Stimulated activated CD4-positive, alpha-beta T cell treated with anti-CD3 and anti-CD28 coated beads, TNF-alpha, amount 100 ng/mL, for 4 hours (primary cell): ENCODE results near the gene SH2D5.
"Not testable (repeated sequence)": the region's sequence is repeated elsewhere in the genome, so short reads cannot be mapped to it uniquely, and the experiment has no call there.

Experiments used
- DNase-seq, 3 experiments: peaks; one replicate each; pipeline ENCODE4 v3.0.0-alpha.2; 2020; ENCODE audit warnings: low read depth in 3 of 3

SH2D5 gene

GRCh38 chr1:20695515-20695914 is 37.0 kb downstream of the SH2D5 start:
- DNase-seq, result no peak

GRCh38 chr1:20693623-20694022 is 38.9 kb downstream of the SH2D5 start:
- DNase-seq, result no peak

GRCh38 chr1:20691872-20692271 is 40.6 kb downstream of the SH2D5 start:
- no peak for DNase-seq

GRCh38 chr1:20689645-20690056 is 42.9 kb downstream of the SH2D5 start:
- DNase-seq, result no peak

GRCh38 chr1:20686883-20687725 is 45.4 kb downstream of the SH2D5 start:
- DNase-seq, result no peak

- DNase-seq, result no peak
These were observed 46.8 kb downstream of the SH2D5 start for GRCh38 chr1:20685741-20686140.

- no peak for DNase-seq
These were observed 47.3 kb downstream of the SH2D5 start for GRCh38 chr1:20685099-20685662.

- DNase-seq, result no peak
These were observed 47.9 kb downstream of the SH2D5 start for GRCh38 chr1:20684651-20685050.

GRCh38 chr1:20684050-20684620 is 48.4 kb downstream of the SH2D5 start:
- DNase-seq, result no peak

GRCh38 chr1:20683614-20684013 is 48.9 kb downstream of the SH2D5 start:
- DNase-seq, result no peak

GRCh38 chr1:20682571-20683236 is 49.8 kb downstream of the SH2D5 start:
- DNase-seq, result no peak

GRCh38 chr1:20681999-20682398 is 50.5 kb downstream of the SH2D5 start:
- no peak for DNase-seq

- DNase-seq, result no peak
These were observed 52.2 kb downstream of the SH2D5 start for GRCh38 chr1:20680269-20680668.

- no peak for DNase-seq
These were observed 53.9 kb downstream of the SH2D5 start for GRCh38 chr1:20678599-20678998.

GRCh38 chr1:20673626-20674025 is 58.9 kb downstream of the SH2D5 start:
- DNase-seq, result not testable (repeated sequence)

GRCh38 chr1:20672265-20672632 is 60.3 kb downstream of the SH2D5 start:
- no peak for DNase-seq

GRCh38 chr1:20670936-20671335 is 61.6 kb downstream of the SH2D5 start:
- DNase-seq, result no peak
